Stomach (tissue), 4 donors: ENCODE data around the gene EGFR.

ENCODE experiments used
- CTCF ChIP-seq, 7 experiments: fragments of 450-650 bp in 4 of 7; fragments of 200-600 bp in 3 of 7; sonication (generic) in 3 of 7; IDR thresholded peaks; one replicate each; pipeline ENCODE4 v1.5.1; 2016 to 2019; ENCODE audit warnings: antibody characterized with exemption in 7 of 7, control low read depth in 2 of 7, mild to moderate bottlenecking in 1 of 7
- EP300 ChIP-seq: sonication (generic); formaldehyde crosslinking; IDR thresholded peaks from one replicate; pipeline ENCODE4 v1.6.1; 2017; ENCODE audit warnings: antibody characterized with exemption
- POLR2A ChIP-seq, 4 donors: fragments of 450-650 bp; IDR thresholded peaks; one replicate each; pipeline ENCODE4 v1.6.1; 2016; ENCODE audit warnings: antibody characterized with exemption in 4 of 4, control low read depth in 2 of 4, mild to moderate bottlenecking in 1 of 4, moderate library complexity in 1 of 4

- TF ChIP-seq CTCF (IDR thresholded peaks at IDR 0.05) (no peak), POLR2A (IDR thresholded peaks at IDR 0.05) (no peak), EP300 (no peak)
Measured at GRCh38 chr7:55048221-55048859, 29.5 kb downstream of the EGFR start.
